Endothelial cell of umbilical vein (primary cell): ENCODE measurements around the gene GREB1. TPM values are rescaled to one million over a fixed set of nuclear protein-coding genes. Genes with fewer than 3 reads are reported as not detected.

ENCODE experiments used
- BruUV-seq: library from RNA; stranded (reverse); fragments of 400-500 nt; replicated peaks from 2 replicates; lab custom pipeline; 2021; lab: Mats Ljungman, UMichigan
- CTCF ChIA-PET: fragments of 300-600, 350-600 bp; sonication (Branson Sonifier 250); formaldehyde crosslinking; loops from one replicate; lab custom pipeline; 2021; ENCODE audit warnings: antibody characterized with exemption, inconsistent platforms; lab: Charles Lee
- POLR2A ChIA-PET: fragments of 300-600, 350-600 bp; sonication (Branson Sonifier 250); formaldehyde crosslinking; loops from one replicate; lab custom pipeline; 2021; ENCODE audit warnings: antibody characterized with exemption, inconsistent platforms; lab: Charles Lee
- DNase-seq: peaks from one replicate; pipeline ENCODE4 v3.0.0-alpha.2; 2011; ENCODE audit warnings: low read depth, low spot score
- FAIRE-seq: peaks from 2 replicates; lab custom pipeline; 2011; peaks lifted over from hg19 to GRCh38; lab: Jason Lieb, UNC
- H2AFZ ChIP-seq: 2 replicates; pipeline ENCODE4 v1.6.0; 2012; ENCODE audit warnings: low read depth, low read length, control low read depth, inconsistent platforms
- H3K27ac ChIP-seq: 2 replicates; pipeline ENCODE4 v1.5.1; 2011; ENCODE audit warnings: low read depth, mild to moderate bottlenecking, control low read depth, low read length, moderate library complexity; ENCODE audit not compliant: insufficient read depth
- H3K27me3 ChIP-seq, 2 experiments: 2 replicates each; pipeline versions ENCODE4 v1.6.0 to v1.6.1; 2011; ENCODE audit warnings: low read length in 2 of 2, mixed read lengths in 1 of 2; ENCODE audit not compliant: control insufficient read depth in 2 of 2, insufficient read depth in 2 of 2
- H3K36me3 ChIP-seq, 2 experiments: 2 replicates in 1 of 2; 3 replicates in 1 of 2; pipeline ENCODE4 v1.5.1; 2011; ENCODE audit warnings: low read length in 2 of 2, mild to moderate bottlenecking in 1 of 2, moderate library complexity in 1 of 2; ENCODE audit not compliant: control insufficient read depth in 2 of 2, insufficient read depth in 2 of 2; ENCODE audit errors: extremely low read depth in 1 of 2
- H3K4me1 ChIP-seq: 3 replicates; pipeline ENCODE4 v1.5.1; 2011; ENCODE audit warnings: mild to moderate bottlenecking, low read length; ENCODE audit not compliant: control insufficient read depth, insufficient read depth; ENCODE audit errors: extremely low read depth
- H3K4me2 ChIP-seq: 2 replicates; pipeline ENCODE4 v1.6.1; 2011; ENCODE audit warnings: low read length, control low read depth, mixed read lengths; ENCODE audit not compliant: insufficient read depth
- H3K4me3 ChIP-seq, 3 experiments: fragments of 200-600 bp in 1 of 3; sonication (generic), shearing (Covaris generic) in 1 of 3; replicated peaks in 1 of 3; 2 replicates each; pipeline ENCODE4 v1.5.1; 2011 to 2016; ENCODE audit warnings: control low read depth in 3 of 3, low read length in 3 of 3, mild to moderate bottlenecking in 2 of 3, inconsistent platforms in 1 of 3, low read depth in 1 of 3, moderate library complexity in 1 of 3; ENCODE audit not compliant: insufficient read depth in 1 of 3
- H3K79me2 ChIP-seq: 2 replicates; pipeline ENCODE4 v1.6.0; 2012; ENCODE audit warnings: low read length, inconsistent platforms; ENCODE audit not compliant: control insufficient read depth, insufficient read depth
- H3K9ac ChIP-seq: replicated peaks from 2 replicates; pipeline ENCODE3; 2011; ENCODE audit warnings: low read length, control low read depth; ENCODE audit not compliant: insufficient read depth; ENCODE audit errors: extremely low read depth
- H3K9me1 ChIP-seq: replicated peaks from 3 replicates; pipeline ENCODE4 v1.6.0; 2011; ENCODE audit warnings: mild to moderate bottlenecking, low read length; ENCODE audit not compliant: control insufficient read depth, insufficient read depth; ENCODE audit errors: extremely low read depth
- H3K9me3 ChIP-seq: replicated peaks from 2 replicates; pipeline ENCODE4 v1.5.1; 2012; ENCODE audit warnings: low read length, inconsistent platforms; ENCODE audit not compliant: control insufficient read depth, insufficient read depth
- H4K20me1 ChIP-seq: replicated peaks from 2 replicates; pipeline ENCODE3; 2011; ENCODE audit warnings: mild to moderate bottlenecking, low read length; ENCODE audit not compliant: control insufficient read depth, insufficient read depth; ENCODE audit errors: extremely low read depth
- EZH2 ChIP-seq: IDR thresholded peaks from 2 replicates; pipeline ENCODE4 v1.6.1; 2012; ENCODE audit warnings: borderline replicate concordance, low read depth, mild to moderate bottlenecking, moderate library complexity, low read length, inconsistent platforms; ENCODE audit not compliant: severe bottlenecking
- FOS ChIP-seq: IDR thresholded peaks from 2 replicates; pipeline ENCODE4 v1.6.1; 2011; ENCODE audit warnings: mild to moderate bottlenecking, low read length, moderate library complexity, borderline replicate concordance; ENCODE audit not compliant: insufficient read depth
- GATA2 ChIP-seq: IDR thresholded peaks from 2 replicates; pipeline ENCODE4 v1.7.0; 2011; ENCODE audit warnings: low read depth, mild to moderate bottlenecking, moderate library complexity, mixed read lengths, low read length; ENCODE audit not compliant: insufficient read length, insufficient read depth
- JUN ChIP-seq: IDR thresholded peaks from 2 replicates; pipeline ENCODE4 v1.6.1; 2011; ENCODE audit warnings: borderline replicate concordance, low read depth; ENCODE audit not compliant: insufficient read length, insufficient read depth
- MYC ChIP-seq: IDR thresholded peaks from one replicate; pipeline ENCODE4 v1.6.1; 2011; ENCODE audit warnings: mild to moderate bottlenecking, low read depth, low read length
- POLR2A ChIP-seq: IDR thresholded peaks from 2 replicates; pipeline ENCODE4 v1.6.1; 2012; ENCODE audit warnings: low read depth, mild to moderate bottlenecking, control low read depth, low read length
- POLR2AphosphoS5 ChIP-seq: IDR thresholded peaks from 2 replicates; pipeline ENCODE4 v1.6.1; 2012; ENCODE audit warnings: low read depth, mild to moderate bottlenecking, control low read depth, low read length, moderate library complexity; ENCODE audit not compliant: insufficient read depth
- dilution Hi-C: fragments of 300-500 bp; cut with MboI; formaldehyde crosslinking; loops from one replicate; pipeline ENCODE4 v1.15.0; 2019; ENCODE audit warnings: low sequenced_read_pairs; ENCODE audit not compliant: extremely low pct_ligation_motif_present
- intact Hi-C: fragments of 100-400 bp; cut with micrococcal nuclease; formaldehyde crosslinking; loops from one replicate; pipeline ENCODE4 v1.10.0; 2022
- polyA plus RNA-seq, 4 experiments: library from polyadenylated mRNA; depleted of rRNA in 3 of 4; stranded (reverse) in 3 of 4; unstranded in 1 of 4; fragments of >200 nt; gene quantifications; 2 replicates each; pipeline versions ENCODE4 v1.2.1 to v1.2.3, GENCODE V29; 2011 to 2012; ENCODE audit warnings: missing spikeins in 1 of 4
- total RNA-seq: library from RNA; stranded (reverse); gene quantifications from 2 replicates; pipeline ENCODE4 v1.2.3, GENCODE V29; 2021
- TF ChIP-seq, protein P1 (sequence below): IDR thresholded peaks from 2 replicates; pipeline ENCODE4 v1.6.1; 2011; ENCODE audit not compliant: insufficient read depth, insufficient read length
- TF ChIP-seq, protein P2 (sequence below), 2 donors: IDR thresholded peaks; 1 replicate in 1 of 2; 2 replicates in 1 of 2; pipeline ENCODE4 v1.5.1; 2011; ENCODE audit warnings: low read length in 2 of 2, mild to moderate bottlenecking in 2 of 2, moderate library complexity in 2 of 2, control low read depth in 1 of 2, inconsistent platforms in 1 of 2, low read depth in 1 of 2; ENCODE audit not compliant: insufficient read depth in 1 of 2; ENCODE audit errors: extremely low read depth in 1 of 2

GREB1 gene
- total and polyA plus RNA-seq, 2 donors (not counting 3 experiments of a cell fraction or from before 2014, with no cell fraction given) = 0.17 to 0.58 TPM

- Histone ChIP-seq H3K27ac (no peak overlapping the region), H3K4me2 (no peak overlapping the region), H4K20me1 (no peaks in the 10 kb centered on the region), H3K9ac (no peak overlapping the region), H3K9me1 (no peaks in the 10 kb centered on the region), H2AFZ (no peak overlapping the region), H3K36me3 (no peaks in the 10 kb centered on the region), H3K27me3 (no peaks in the 10 kb centered on the region), H3K4me1 (no peaks in the 10 kb centered on the region), H3K79me2 (no peaks in the 10 kb centered on the region), H3K9me3 (no peaks in the 10 kb centered on the region), H3K4me3 (no peak overlapping the region)
- no peak for FAIRE-seq
- BruUV-seq = no TSS peak
- intact Hi-C loops = no loop called here
- CTCF ChIA-PET = no interaction called here
- dilution Hi-C loops = no loop called here
- DNase-seq = no peak
- TF ChIP-seq POLR2AphosphoS5 = no peak
- POLR2A ChIA-PET = no interaction called here
Measured at GRCh38 chr2:11625671-11626070, 91.8 kb downstream of the GREB1 start.

GRCh38 chr2:11628675-11629074, 94.8 kb downstream of the GREB1 start:
- POLR2A ChIA-PET = no interaction called here
- H3K27me3 ChIP-seq = no peaks in the 10 kb centered on the region
- FAIRE-seq (no peak), DNase-seq (no peak)
- H3K79me2 ChIP-seq = no peaks in the 10 kb centered on the region
- intact Hi-C loops (no loop called here), dilution Hi-C loops (no loop called here)
- H3K4me2 ChIP-seq = no peak overlapping the region
- CTCF ChIA-PET = no interaction called here
- no peaks in the 10 kb centered on the region for H3K9me3 ChIP-seq
- no peaks in the 10 kb centered on the region for H3K9me1 ChIP-seq
- no peak overlapping the region for H3K4me3 ChIP-seq
- no peak overlapping the region for H2AFZ ChIP-seq
- BruUV-seq = no TSS peak
- H3K9ac ChIP-seq = no peak overlapping the region
- TF ChIP-seq POLR2A = no peak
- no peak for TF ChIP-seq POLR2AphosphoS5
- TF ChIP-seq, protein P1, sequence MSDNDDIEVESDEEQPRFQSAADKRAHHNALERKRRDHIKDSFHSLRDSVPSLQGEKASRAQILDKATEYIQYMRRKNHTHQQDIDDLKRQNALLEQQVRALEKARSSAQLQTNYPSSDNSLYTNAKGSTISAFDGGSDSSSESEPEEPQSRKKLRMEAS = no peak
- TF ChIP-seq GATA2 = no peak
- no peak for TF ChIP-seq EZH2
- TF ChIP-seq, protein P2, sequence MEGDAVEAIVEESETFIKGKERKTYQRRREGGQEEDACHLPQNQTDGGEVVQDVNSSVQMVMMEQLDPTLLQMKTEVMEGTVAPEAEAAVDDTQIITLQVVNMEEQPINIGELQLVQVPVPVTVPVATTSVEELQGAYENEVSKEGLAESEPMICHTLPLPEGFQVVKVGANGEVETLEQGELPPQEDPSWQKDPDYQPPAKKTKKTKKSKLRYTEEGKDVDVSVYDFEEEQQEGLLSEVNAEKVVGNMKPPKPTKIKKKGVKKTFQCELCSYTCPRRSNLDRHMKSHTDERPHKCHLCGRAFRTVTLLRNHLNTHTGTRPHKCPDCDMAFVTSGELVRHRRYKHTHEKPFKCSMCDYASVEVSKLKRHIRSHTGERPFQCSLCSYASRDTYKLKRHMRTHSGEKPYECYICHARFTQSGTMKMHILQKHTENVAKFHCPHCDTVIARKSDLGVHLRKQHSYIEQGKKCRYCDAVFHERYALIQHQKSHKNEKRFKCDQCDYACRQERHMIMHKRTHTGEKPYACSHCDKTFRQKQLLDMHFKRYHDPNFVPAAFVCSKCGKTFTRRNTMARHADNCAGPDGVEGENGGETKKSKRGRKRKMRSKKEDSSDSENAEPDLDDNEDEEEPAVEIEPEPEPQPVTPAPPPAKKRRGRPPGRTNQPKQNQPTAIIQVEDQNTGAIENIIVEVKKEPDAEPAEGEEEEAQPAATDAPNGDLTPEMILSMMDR (IDR thresholded peaks at IDR 0.05; ENCODE audit: extremely low read depth in 1 of 2, insufficient read depth in 1 of 2, low read depth in 1 of 2, low read length in 2 of 2) = no peak
- TF ChIP-seq MYC = no peak
- TF ChIP-seq JUN = no peak
- no peak for TF ChIP-seq FOS
- no peaks in the 10 kb centered on the region for H3K36me3 ChIP-seq
- H3K27ac ChIP-seq = no peak overlapping the region
- no peaks in the 10 kb centered on the region for H3K4me1 ChIP-seq
- H4K20me1 ChIP-seq = no peaks in the 10 kb centered on the region
